Posterior vena cava (tissue), 2 donors: ENCODE results near the gene SPINK9. TPM values are rescaled to one million over a fixed set of nuclear protein-coding genes. Genes with fewer than 3 reads are reported as not detected.

Experiments
- total RNA-seq, 2 donors: library from RNA; stranded (reverse); fragmentation: NEBNext Ultra II Directional; extraction: Animal tissue kit (Norgen Biotek cat#: 25700); gene quantifications; one replicate each; pipeline ENCODE4 v1.2.1, GENCODE V29; 2021
- donor health status: DM: yes; HTN: yes; CAD: no.
- donor health status: DM: yes; HTN: yes; CAD: no.

Gene SPINK9
- total RNA-seq, 2 donors from 2014 or later, result not detected

Other genes with a start within 250 kb of the SPINK9 start
- gene SPINK14, start 167.0 kb upstream of the SPINK9 start, total RNA-seq, result not detected
- not detected for gene SPINK6, start 132.5 kb upstream of the SPINK9 start, total RNA-seq
- gene MARCOL, start 97.0 kb upstream of the SPINK9 start, total RNA-seq, result not detected
- gene SPINK13, start 66.8 kb upstream of the SPINK9 start, total RNA-seq, result not detected
- not detected for gene SPINK7, start 23.1 kb upstream of the SPINK9 start, total RNA-seq
- 10 to 100 TPM; 39.4 to 39.6 TPM for gene FBXO38, start 48.4 kb downstream of the SPINK9 start, total RNA-seq